MCF 10A (cell line): ENCODE results near the gene MPL. TPM values are rescaled to one million over a fixed set of nuclear protein-coding genes. Genes with fewer than 3 reads are reported as not detected.

Experiments
- BruUV-seq: library from RNA; stranded (reverse); fragments of 400-500 nt; replicated peaks from 2 replicates; lab custom pipeline; 2021; lab: Mats Ljungman, UMichigan
- CTCF ChIA-PET: fragments of 300-600 bp; sonication (Branson Sonifier 250); formaldehyde crosslinking; extraction: SDS; loops from one replicate; lab custom pipeline; 2021; ENCODE audit warnings: antibody characterized with exemption, inconsistent platforms; lab: Yijun Ruan, JAX
- POLR2A ChIA-PET: fragments of 300-600, 350-650 bp; sonication (Branson Sonifier 250); formaldehyde crosslinking; extraction: SDS; loops from one replicate; lab custom pipeline; 2020; ENCODE audit warnings: antibody characterized with exemption, inconsistent platforms; lab: Yijun Ruan, JAX
- DNase-seq: peaks from one replicate; pipeline ENCODE4 v3.0.0-alpha.2; 2018; ENCODE audit not compliant: unreplicated experiment
- H3K27ac Mint-ChIP-seq: one replicate; pipeline ENCODE4 v1.8.0; 2022; ENCODE audit warnings: mild to moderate bottlenecking, low read depth, mixed read lengths; ENCODE audit not compliant: unreplicated experiment
- H3K27me3 Mint-ChIP-seq: one replicate; pipeline ENCODE4 v1.8.0; 2022; ENCODE audit warnings: mixed read lengths; ENCODE audit not compliant: insufficient read depth, unreplicated experiment
- H3K36me3 Mint-ChIP-seq: one replicate; pipeline ENCODE4 v1.8.0; 2022; ENCODE audit warnings: mild to moderate bottlenecking, moderate library complexity, mixed read lengths; ENCODE audit not compliant: insufficient read depth, unreplicated experiment
- H3K4me1 Mint-ChIP-seq: one replicate; pipeline ENCODE4 v1.8.0; 2022; ENCODE audit warnings: mixed read lengths; ENCODE audit not compliant: insufficient read depth, unreplicated experiment
- H3K4me3 Mint-ChIP-seq: one replicate; pipeline ENCODE4 v1.8.0; 2022; ENCODE audit warnings: mild to moderate bottlenecking, moderate library complexity, mixed read lengths; ENCODE audit not compliant: unreplicated experiment
- H3K9me3 Mint-ChIP-seq: one replicate; pipeline ENCODE4 v1.8.0; 2022; ENCODE audit warnings: mixed read lengths; ENCODE audit not compliant: unreplicated experiment
- CTCF ChIP-seq: fragments of 200-600 bp; IDR thresholded peaks from one replicate; pipeline ENCODE4 v1.8.0; 2022; ENCODE audit warnings: antibody characterized with exemption, mild to moderate bottlenecking; ENCODE audit not compliant: unreplicated experiment
- intact Hi-C: fragments of 100-400 bp; cut with micrococcal nuclease; formaldehyde crosslinking; loops from 2 replicates; pipeline ENCODE4 v1.14.1; 2022
- total RNA-seq: library from RNA; stranded (reverse); gene quantifications from 2 replicates; pipeline ENCODE4 v1.2.3, GENCODE V29; 2022

The MPL gene
- total RNA-seq, 1 experiment from 2014 or later = not detected

GRCh38 chr1:43350976-43351375 is 13.4 kb downstream of the MPL start:
- Mint-ChIP-seq H3K9me3 (no peaks in the 10 kb centered on the region), H3K27ac (no peak overlapping the region), H3K27me3 (no peaks in the 10 kb centered on the region), H3K4me1 (peaks cover 21% of the 10 kb centered on the region), H3K4me3 (no peak overlapping the region), H3K36me3 (no peaks in the 10 kb centered on the region)
- POLR2A ChIA-PET = interaction anchor here (0.6 to 2.3 kb wide), 3 partner anchors 11 to 40 kb away, joined by 3 to 11 read pairs (median 5); partner anchors contain the start of gene ELOVL1
- no peak for DNase-seq
- no peak for TF ChIP-seq CTCF
- no TSS peak for BruUV-seq
- CTCF ChIA-PET = interaction anchor here (0.5 kb wide), 1 partner anchor 100 kb away, joined by 3 read pairs; no protein-coding TSS in a partner anchor
- intact Hi-C loops = no loop called here

GRCh38 chr1:43351421-43352350 is 14.1 kb downstream of the MPL start:
- H3K27ac Mint-ChIP-seq = no peak overlapping the region
- BruUV-seq = no TSS peak
- intact Hi-C loops = no loop called here
- DNase-seq = no peak
- ChIA-PET CTCF (no interaction called here), POLR2A (interaction anchor here (0.6 to 2.3 kb wide), 3 partner anchors 12 to 39 kb away, joined by 3 to 11 read pairs (median 5); partner anchors contain the start of gene ELOVL1)
- no peaks in the 10 kb centered on the region for H3K36me3 Mint-ChIP-seq
- H3K27me3 Mint-ChIP-seq = no peaks in the 10 kb centered on the region
- H3K9me3 Mint-ChIP-seq = no peaks in the 10 kb centered on the region
- peaks cover 21% of the 10 kb centered on the region for H3K4me1 Mint-ChIP-seq
- no peak for TF ChIP-seq CTCF
- H3K4me3 Mint-ChIP-seq = no peak overlapping the region

- no peak for TF ChIP-seq CTCF
- POLR2A ChIA-PET = no interaction called here
Measured at GRCh38 chr1:43352351-43352705, 14.7 kb downstream of the MPL start.

GRCh38 chr1:43352881-43353280 is 15.3 kb downstream of the MPL start:
- Mint-ChIP-seq H3K27me3 (no peaks in the 10 kb centered on the region), H3K36me3 (no peaks in the 10 kb centered on the region), H3K4me1 (peaks cover 19% of the 10 kb centered on the region), H3K9me3 (no peaks in the 10 kb centered on the region), H3K4me3 (no peak overlapping the region), H3K27ac (no peak overlapping the region)
- no TSS peak for BruUV-seq
- ChIA-PET POLR2A (no interaction called here), CTCF (interaction anchor here (0.7 kb wide), 1 partner anchor 116 kb away, joined by 3 read pairs; no protein-coding TSS in a partner anchor)
- intact Hi-C loops = no loop called here
- no peak for DNase-seq
- no peak for TF ChIP-seq CTCF

More at GRCh38 chr1:43352351-43352705, 14.7 kb downstream of the MPL start:
- H3K27ac Mint-ChIP-seq = no peak overlapping the region
- no peaks in the 10 kb centered on the region for H3K9me3 Mint-ChIP-seq
- no peaks in the 10 kb centered on the region for H3K36me3 Mint-ChIP-seq
- no TSS peak for BruUV-seq
- H3K27me3 Mint-ChIP-seq = no peaks in the 10 kb centered on the region
- CTCF ChIA-PET = no interaction called here
- DNase-seq = no peak
- H3K4me3 Mint-ChIP-seq = no peak overlapping the region
- peaks cover 21% of the 10 kb centered on the region for H3K4me1 Mint-ChIP-seq
- intact Hi-C loops = no loop called here
